GM13977 (cell line): ENCODE measurements around the gene CSKMT.

Source experiments
- DNase-seq: peaks from one replicate; pipeline ENCODE4 v3.0.0; 2012; ENCODE audit warnings: low spot score
- CTCF ChIP-seq: IDR thresholded peaks from 2 replicates; pipeline ENCODE4 v1.5.1; 2012; ENCODE audit warnings: mild to moderate bottlenecking, control low read depth; ENCODE audit not compliant: insufficient read depth; ENCODE audit errors: extremely low read depth, missing control alignments
- in situ Hi-C: fragments of 300-500 bp; cut with MboI; formaldehyde crosslinking; loops from one replicate; pipeline ENCODE4 v1.12.0; 2022; ENCODE audit warnings: low sequenced_read_pairs, low pct_unique_long_range_greater_than_20kb, mixed read lengths, inconsistent platforms; ENCODE audit not compliant: unreplicated experiment

The CSKMT gene

GRCh38 chr11:62678433-62678769 is 13.3 kb downstream of the CSKMT start:
- in situ Hi-C loops = no loop called here
- TF ChIP-seq CTCF = no peak
- DNase-seq = no peak

GRCh38 chr11:62678770-62679696 is 13.9 kb downstream of the CSKMT start, which contains the start of gene UBXN1:
UBXN1 (minus strand) TSS chr11:62679073; CDS start chr11:62678923, 150 bp downstream.
- in situ Hi-C loops = no loop called here
- DNase-seq = peak; percentile 93
- TF ChIP-seq CTCF = no peak

- peak; percentile 75 for DNase-seq
- in situ Hi-C loops = no loop called here
- peak; percentile 55 for TF ChIP-seq CTCF
Observed at GRCh38 chr11:62680825-62681240, 15.7 kb downstream of the CSKMT start.

- no peak for DNase-seq
- in situ Hi-C loops = no loop called here
- TF ChIP-seq CTCF = no peak
Observed at GRCh38 chr11:62682518-62682917, 17.4 kb downstream of the CSKMT start.

GRCh38 chr11:62687508-62688396 is 22.6 kb downstream of the CSKMT start:
- in situ Hi-C loops = no loop called here
- TF ChIP-seq CTCF = no peak
- no peak for DNase-seq

- in situ Hi-C loops = no loop called here
- DNase-seq = no peak
- no peak for TF ChIP-seq CTCF
Observed at GRCh38 chr11:62688491-62688890, 23.4 kb downstream of the CSKMT start.
